H1 (cell line): ENCODE measurements around the gene SMYD3. TPM values are rescaled to one million over a fixed set of nuclear protein-coding genes. Genes with fewer than 3 reads are reported as not detected.

ENCODE experiments used
- CHD2 ChIP-seq: IDR thresholded peaks from 2 replicates; pipeline ENCODE4 v1.6.1; 2012; ENCODE audit warnings: low read length, improper control_type of control experiment
- CHD7 ChIP-seq: fragments of 300-600 bp; sonication (generic); IDR thresholded peaks from 2 replicates; pipeline ENCODE4 v1.7.1; 2012; ENCODE audit warnings: low read length, moderate library complexity, mild to moderate bottlenecking, inconsistent platforms; ENCODE audit not compliant: insufficient replicate concordance
- KDM1A ChIP-seq: fragments of 200-600, 300-600 bp; sonication (generic); IDR thresholded peaks from 2 replicates; pipeline ENCODE4 v1.7.1; 2016; ENCODE audit warnings: mild to moderate bottlenecking, low read length, borderline replicate concordance
- NRF1 ChIP-seq: IDR thresholded peaks from 2 replicates; pipeline ENCODE4 v1.6.1; 2011; ENCODE audit warnings: mild to moderate bottlenecking, low read depth, low read length, improper control_type of control experiment
- SRF ChIP-seq: IDR thresholded peaks from 2 replicates; pipeline ENCODE4 v1.6.1; 2011; ENCODE audit warnings: mild to moderate bottlenecking, low read depth, low read length, moderate library complexity
- polyA plus RNA-seq, 7 experiments: library from polyadenylated mRNA; depleted of rRNA in 3 of 7; stranded (reverse) in 5 of 7; unstranded in 2 of 7; fragments of >200 nt in 5 of 7; fragments of 200-250 nt in 2 of 7; gene quantifications; 1 replicate in 5 of 7; 2 replicates in 1 of 7; 4 replicates in 1 of 7; pipeline versions ENCODE4 v1.2.1 to v1.2.3, GENCODE V29; 2011 to 2013; ENCODE audit warnings: missing spikeins in 2 of 7, mixed read lengths in 2 of 7
- total RNA-seq: library from RNA; stranded (reverse); fragmentation: NEBNext Ultra II Directional; extraction: Animal tissue kit (Norgen Biotek cat#: 25700); gene quantifications from 2 replicates; pipeline ENCODE4 v1.2.1, GENCODE V29; 2021

The SMYD3 gene
- total and polyA plus RNA-seq, 2 of the 8 experiments (the other 6 are each of a cell fraction or from before 2014, with no cell fraction given), result 17.3 to 25.4 TPM

- no peak for TF ChIP-seq CHD2
- no peak for TF ChIP-seq CHD7
- TF ChIP-seq SRF, result no peak
- no peak for TF ChIP-seq KDM1A
- TF ChIP-seq NRF1, result no peak
These were observed 46.7 kb downstream of the SMYD3 start (continued) for GRCh38 chr1:246460406-246460805.
